AG09309 (cell line): ENCODE results near the gene CNTN4.

ENCODE experiments used
- DNase-seq: peaks from one replicate; pipeline ENCODE4 v3.0.0-alpha.2; 2010; ENCODE audit warnings: low read depth
- H3K4me3 ChIP-seq: 2 replicates; pipeline ENCODE4 v1.5.1; 2011; ENCODE audit warnings: mild to moderate bottlenecking, low read depth, low read length, moderate library complexity; ENCODE audit not compliant: control insufficient read depth
- CTCF ChIP-seq: IDR thresholded peaks from 2 replicates; pipeline ENCODE4 v1.5.1; 2011; ENCODE audit warnings: mild to moderate bottlenecking, low read depth, low read length, inconsistent platforms; ENCODE audit not compliant: insufficient read depth, control insufficient read depth; ENCODE audit errors: missing control alignments

The CNTN4 gene

GRCh38 chr3:2774481-2775249, 676.0 kb downstream of the CNTN4 start:
- no peak for DNase-seq
- H3K4me3 ChIP-seq, result no peak overlapping the region
- no peak for TF ChIP-seq CTCF

- DNase-seq, result no peak
- no peak overlapping the region for H3K4me3 ChIP-seq
- no peak for TF ChIP-seq CTCF
Measured at GRCh38 chr3:2783261-2783660, 684.6 kb downstream of the CNTN4 start.

- no peak for DNase-seq
- H3K4me3 ChIP-seq, result no peak overlapping the region
- TF ChIP-seq CTCF, result no peak
Measured at GRCh38 chr3:2784627-2785026, 686.0 kb downstream of the CNTN4 start.

- H3K4me3 ChIP-seq, result no peak overlapping the region
- no peak for TF ChIP-seq CTCF
- no peak for DNase-seq
Measured at GRCh38 chr3:2790266-2790815, 691.7 kb downstream of the CNTN4 start.

- no peak overlapping the region for H3K4me3 ChIP-seq
- DNase-seq, result no peak
- TF ChIP-seq CTCF, result no peak
Measured at GRCh38 chr3:2792432-2792831, 693.8 kb downstream of the CNTN4 start.

GRCh38 chr3:2793987-2794386, 695.3 kb downstream of the CNTN4 start:
- no peak for DNase-seq

More at GRCh38 chr3:2793987-2794386, 695.3 kb downstream of the CNTN4 start:
- TF ChIP-seq CTCF, result no peak
- H3K4me3 ChIP-seq, result no peak overlapping the region
